Measurements from ENCODE around the gene ARTN. TPM values are rescaled to one million over a fixed set of nuclear protein-coding genes. Genes with fewer than 3 reads are reported as not detected.

The ARTN gene
- total and polyA plus RNA-seq, 2 experiments from 2014 or later, result 2.1 TPM; not detected in 1

- Histone ChIP-seq H3K27me3 (no peaks in the 10 kb centered on the region), H3K36me3 (replicated peaks; ENCODE audit: insufficient read depth, low read depth) (no peaks in the 10 kb centered on the region), H3K4me1 (ENCODE audit: insufficient read depth) (peaks cover 18% of the 10 kb centered on the region), H3K9me3 (ENCODE audit: low read depth) (no peaks in the 10 kb centered on the region), H4K20me1 (ENCODE audit: insufficient read depth, poor library complexity, severe bottlenecking) (no peaks in the 10 kb centered on the region), H3K4me3 (no peak overlapping the region), H3K79me2 (peaks cover 13% of the 10 kb centered on the region), H3K27ac (no peak overlapping the region), H3K4me2 (no peak overlapping the region), H2AFZ (no peak overlapping the region), H3K9me2 (replicated peaks; ENCODE audit: insufficient read depth) (no peaks in the 10 kb centered on the region)
- TF ChIP-seq EZH2 (IDR thresholded peaks at IDR 0.05; ENCODE audit: borderline replicate concordance), result no peak
- TF ChIP-seq EZH2phosphoT487 (IDR thresholded peaks at IDR 0.05; ENCODE audit: low read depth, severe bottlenecking, unreplicated experiment), result no peak
- no peak for TF ChIP-seq CTCF (IDR thresholded peaks at IDR 0.05; ENCODE audit: poor library complexity)
- 97% methylated on average over 12 of the region's 16 CpGs for WGBS (ENCODE audit: low lambda C conversion rate, missing lambda C conversion rate)
- no peak for DNase-seq (ENCODE audit: low spot score)
These were observed 51.3 kb downstream of the ARTN start for GRCh38 chr1:43984855-43985254.

- Histone ChIP-seq H3K4me3 (no peak overlapping the region), H2AFZ (no peak overlapping the region), H4K20me1 (ENCODE audit: insufficient read depth, poor library complexity, severe bottlenecking) (no peaks in the 10 kb centered on the region), H3K36me3 (replicated peaks; ENCODE audit: insufficient read depth, low read depth) (no peaks in the 10 kb centered on the region), H3K4me1 (ENCODE audit: insufficient read depth) (peaks cover 14% of the 10 kb centered on the region), H3K27ac (peak overlapping the region; percentile 89), H3K27me3 (no peaks in the 10 kb centered on the region), H3K79me2 (peaks cover 7% of the 10 kb centered on the region), H3K4me2 (no peak overlapping the region), H3K9me3 (ENCODE audit: low read depth) (no peaks in the 10 kb centered on the region), H3K9me2 (replicated peaks; ENCODE audit: insufficient read depth) (no peaks in the 10 kb centered on the region)
- no peak for DNase-seq (ENCODE audit: low spot score)
- WGBS (ENCODE audit: low lambda C conversion rate, missing lambda C conversion rate), result 69% methylated on average over 4 of the region's 4 CpGs
- TF ChIP-seq EZH2 (IDR thresholded peaks at IDR 0.05; ENCODE audit: borderline replicate concordance) (no peak), CTCF (IDR thresholded peaks at IDR 0.05; ENCODE audit: poor library complexity) (no peak), EZH2phosphoT487 (IDR thresholded peaks at IDR 0.05; ENCODE audit: low read depth, severe bottlenecking, unreplicated experiment) (no peak)
These were observed 52.5 kb downstream of the ARTN start for GRCh38 chr1:43985984-43986595.

GRCh38 chr1:43986712-43987111 lies 53.1 kb downstream of the ARTN start:
- Histone ChIP-seq H3K9me2 (replicated peaks; ENCODE audit: insufficient read depth) (no peaks in the 10 kb centered on the region), H3K4me2 (peak overlapping the region; percentile 47), H3K27ac (peak overlapping the region; percentile 89), H3K36me3 (replicated peaks; ENCODE audit: insufficient read depth, low read depth) (no peaks in the 10 kb centered on the region), H3K9me3 (ENCODE audit: low read depth) (no peaks in the 10 kb centered on the region), H4K20me1 (ENCODE audit: insufficient read depth, poor library complexity, severe bottlenecking) (no peaks in the 10 kb centered on the region), H3K4me3 (no peak overlapping the region), H2AFZ (no peak overlapping the region), H3K27me3 (no peaks in the 10 kb centered on the region), H3K79me2 (peaks cover under 1% of the 10 kb centered on the region), H3K4me1 (ENCODE audit: insufficient read depth) (peaks cover 14% of the 10 kb centered on the region)
- TF ChIP-seq EZH2 (IDR thresholded peaks at IDR 0.05; ENCODE audit: borderline replicate concordance) (no peak), CTCF (IDR thresholded peaks at IDR 0.05; ENCODE audit: poor library complexity) (no peak), EZH2phosphoT487 (IDR thresholded peaks at IDR 0.05; ENCODE audit: low read depth, severe bottlenecking, unreplicated experiment) (no peak)
- 74% methylated on average over 6 of the region's 6 CpGs for WGBS (ENCODE audit: low lambda C conversion rate, missing lambda C conversion rate)
- no peak for DNase-seq (ENCODE audit: low spot score)

Other genes with a start within 250 kb of the ARTN start
- gene ST3GAL3, start 226.3 kb upstream of the ARTN start, total RNA-seq, result 6.2 and 7.1 TPM in 2 replicates
- 6.3 and 7.7 TPM in 2 replicates for gene ST3GAL3, start 226.3 kb upstream of the ARTN start, polyA plus RNA-seq
- 20.6 and 21.7 TPM in 2 replicates for gene IPO13, start 13.1 kb downstream of the ARTN start, total RNA-seq
- gene IPO13, start 13.1 kb downstream of the ARTN start, polyA plus RNA-seq, result 25.4 and 30.7 TPM in 2 replicates
- 18.6 and 31.5 TPM in 2 replicates for gene DPH2, start 36.2 kb downstream of the ARTN start, total RNA-seq
- 20.2 and 21.5 TPM in 2 replicates for gene DPH2, start 36.2 kb downstream of the ARTN start, polyA plus RNA-seq
- 195 and 216 TPM in 2 replicates for gene ATP6V0B, start 41.2 kb downstream of the ARTN start, total RNA-seq
- gene ATP6V0B, start 41.2 kb downstream of the ARTN start, polyA plus RNA-seq, result 338 and 366 TPM in 2 replicates
- 45.7 and 48.2 TPM in 2 replicates for gene B4GALT2, start 45.4 kb downstream of the ARTN start, total RNA-seq
- 68.8 and 73.8 TPM in 2 replicates for gene B4GALT2, start 45.4 kb downstream of the ARTN start, polyA plus RNA-seq
- 11.0 and 13.2 TPM in 2 replicates for gene CCDC24, start 57.8 kb downstream of the ARTN start, total RNA-seq
- gene CCDC24, start 57.8 kb downstream of the ARTN start, polyA plus RNA-seq, result 23.7 and 27.7 TPM in 2 replicates
- gene SLC6A9, start 97.7 kb downstream of the ARTN start, total RNA-seq, result 13.5 and 14.6 TPM in 2 replicates
- gene SLC6A9, start 97.7 kb downstream of the ARTN start, polyA plus RNA-seq, result 24.9 and 25.3 TPM in 2 replicates
- 0.08 TPM in 1 of 2 replicates, not detected in the other for gene KLF17, start 185.0 kb downstream of the ARTN start, total RNA-seq
- gene KLF17, start 185.0 kb downstream of the ARTN start, polyA plus RNA-seq, result not detected in 2 replicates
- not detected in 2 replicates for gene KLF18, start 207.8 kb downstream of the ARTN start, total RNA-seq
- not detected in 2 replicates for gene KLF18, start 207.8 kb downstream of the ARTN start, polyA plus RNA-seq